NCI-H510A treated with DMSO at 0.1 percent for 48 hours (cell line): Measurements from ENCODE around the gene MPEG1.

Experiments used
- DNase-seq: peaks from one replicate; lab custom pipeline; 2025; lab: John Stamatoyannopoulos, UW

The MPEG1 gene

DNA sequence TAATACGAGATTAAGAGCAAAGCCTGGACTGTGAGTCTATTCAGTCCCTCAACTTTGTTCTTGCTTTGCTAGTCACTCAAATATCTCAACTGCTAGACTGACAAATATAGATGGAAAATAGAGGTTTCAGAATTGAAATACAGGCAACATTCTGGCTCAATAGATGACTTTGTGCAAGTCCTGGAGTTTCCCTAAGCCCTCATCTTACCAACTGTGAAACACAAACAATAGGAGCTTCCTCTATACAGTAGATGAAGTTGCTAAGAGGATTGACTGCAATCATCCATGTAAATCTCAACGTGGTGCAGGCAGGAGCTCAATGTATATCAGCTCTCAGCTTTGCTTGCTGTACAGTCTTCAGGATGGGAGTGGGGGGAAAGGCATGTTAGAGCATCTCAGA, 6.2 kb upstream of the MPEG1 start:
- DNase-seq = no peak

DNA sequence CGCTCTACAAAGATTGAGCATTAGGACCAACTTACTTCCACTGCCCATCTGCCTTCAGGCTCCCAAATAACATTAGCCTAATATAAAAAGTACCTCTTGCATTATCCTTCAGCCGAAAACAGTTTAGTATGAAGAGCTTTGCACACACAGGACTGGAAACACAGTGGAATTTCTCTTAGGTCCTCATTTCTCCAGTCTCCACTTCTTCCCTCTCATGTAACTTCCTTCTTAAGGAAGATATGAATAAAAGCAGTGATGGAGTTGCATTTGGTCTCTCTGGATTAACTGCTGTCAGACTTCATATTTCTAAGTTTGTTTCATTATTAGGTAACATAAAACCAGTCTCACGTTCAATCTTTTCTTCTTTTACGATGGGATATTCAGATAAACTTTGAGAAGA, 5.6 kb upstream of the MPEG1 start:
- no peak for DNase-seq

DNA sequence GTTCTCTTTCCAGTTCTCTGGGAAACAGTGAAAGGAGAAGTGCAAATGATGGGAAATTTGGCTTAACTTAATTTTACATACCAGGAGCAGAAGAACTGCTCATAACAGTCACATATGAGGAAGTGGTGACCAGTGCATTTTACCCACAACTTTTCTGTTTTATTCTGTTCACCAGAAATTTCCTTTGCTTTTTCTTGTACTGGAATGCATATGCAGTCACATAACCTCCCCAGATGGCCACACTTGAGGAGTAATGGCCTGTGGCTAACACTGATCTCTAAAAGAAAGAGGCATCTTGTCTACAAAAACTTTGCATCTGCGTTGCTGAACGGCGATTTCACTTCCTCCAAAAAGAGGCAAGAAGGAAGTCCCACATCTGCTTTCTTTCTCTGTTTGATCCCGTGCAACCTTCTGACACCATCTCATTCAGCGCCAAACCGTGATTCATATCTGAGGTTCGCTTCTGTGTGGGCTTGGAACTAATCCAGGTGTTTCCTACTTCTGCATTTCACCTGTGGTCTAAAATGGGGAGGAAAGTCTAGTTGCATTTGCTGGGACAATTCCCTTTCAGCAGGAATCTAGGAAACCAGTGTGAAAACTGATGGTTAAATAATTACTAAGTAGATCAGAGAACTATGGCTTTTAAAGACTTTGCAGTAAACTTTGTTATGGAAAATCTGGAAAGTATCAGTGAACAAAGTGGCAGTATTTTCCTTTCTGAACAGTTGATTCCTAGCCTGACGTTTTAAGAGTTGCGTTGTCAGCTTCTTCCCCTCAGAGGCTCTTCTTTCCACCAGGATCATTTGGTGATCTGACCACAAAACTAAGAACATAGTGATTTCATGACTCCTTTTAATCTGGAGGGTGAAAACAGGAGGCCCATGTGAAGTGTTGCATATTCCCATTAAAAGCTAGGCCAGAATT, 4.2 kb upstream of the MPEG1 start:
- no peak for DNase-seq

DNA sequence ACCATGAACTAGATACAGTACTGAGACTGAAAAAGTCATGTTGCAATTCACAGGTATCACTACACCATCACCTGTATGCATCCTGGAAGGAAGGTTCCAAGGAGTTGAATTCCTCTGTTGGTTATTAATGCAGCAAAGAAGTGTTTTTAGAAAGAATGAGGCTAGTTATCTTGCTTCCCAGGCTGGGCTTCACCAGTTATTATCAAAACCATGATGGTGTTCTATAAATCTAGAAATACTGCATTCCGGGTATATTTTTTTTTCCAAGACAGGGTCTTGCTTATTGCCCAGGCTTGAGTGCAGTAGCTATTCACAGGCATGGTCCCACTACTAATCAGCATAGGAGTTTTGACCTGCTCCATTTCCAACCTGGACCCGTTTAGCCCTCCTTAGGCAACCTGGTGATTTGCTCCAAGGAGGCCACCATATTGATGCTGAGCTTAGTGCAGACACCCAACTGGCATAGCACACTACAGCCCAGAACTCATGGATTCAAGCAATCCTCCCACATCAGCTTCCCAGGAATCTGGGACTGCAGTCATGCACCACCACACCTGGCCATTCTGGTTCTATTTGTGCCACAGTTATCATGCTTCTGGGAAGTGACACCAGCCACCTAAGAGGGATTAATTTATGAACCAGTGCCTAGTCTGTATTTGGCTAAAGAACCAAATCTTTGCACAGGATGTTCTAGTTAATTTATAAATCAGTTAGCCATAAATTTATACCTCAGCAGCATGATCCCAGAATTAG, 1.6 kb upstream of the MPEG1 start:
- no peak for DNase-seq

DNA sequence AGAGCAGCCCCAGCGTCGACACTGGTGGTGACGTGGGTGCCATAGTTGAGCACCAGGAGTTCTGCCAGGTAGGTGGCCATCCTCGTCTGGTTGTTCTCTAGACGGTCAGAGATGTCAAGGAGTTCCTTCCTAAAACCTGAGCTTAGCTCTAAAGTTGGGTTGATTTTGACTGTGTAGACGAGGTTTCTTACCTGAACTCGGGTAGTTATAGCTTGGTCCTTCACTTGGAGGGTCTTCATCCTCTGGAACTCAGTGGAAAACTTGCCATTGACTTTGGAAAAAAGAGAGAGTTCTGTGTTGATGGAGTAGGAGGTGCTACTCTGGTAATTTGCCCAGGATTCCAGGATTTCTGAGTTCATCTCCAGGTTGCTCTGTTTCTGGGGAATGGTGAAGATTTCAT, 505 bp downstream of the MPEG1 start:
- DNase-seq = no peak

DNA sequence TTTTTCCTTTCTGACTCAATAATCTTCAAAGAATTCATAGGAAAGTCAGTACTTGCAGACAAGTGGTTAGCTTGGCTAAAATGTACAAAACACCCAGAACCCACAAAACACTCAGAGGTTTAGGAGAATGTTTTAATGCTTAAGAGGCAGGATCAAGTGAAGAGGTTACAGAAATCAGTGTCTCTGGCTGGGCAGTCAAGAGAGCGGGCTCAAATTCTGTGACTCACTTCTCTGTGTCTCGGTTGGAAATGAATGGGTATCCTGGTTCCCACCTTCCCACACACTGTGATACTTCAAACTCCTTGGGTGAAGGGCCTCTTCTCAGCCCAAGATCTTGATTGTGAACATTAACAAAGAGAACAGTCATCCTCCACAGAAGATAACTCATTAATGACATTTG, 3.8 kb downstream of the MPEG1 start:
- DNase-seq = no peak

DNA sequence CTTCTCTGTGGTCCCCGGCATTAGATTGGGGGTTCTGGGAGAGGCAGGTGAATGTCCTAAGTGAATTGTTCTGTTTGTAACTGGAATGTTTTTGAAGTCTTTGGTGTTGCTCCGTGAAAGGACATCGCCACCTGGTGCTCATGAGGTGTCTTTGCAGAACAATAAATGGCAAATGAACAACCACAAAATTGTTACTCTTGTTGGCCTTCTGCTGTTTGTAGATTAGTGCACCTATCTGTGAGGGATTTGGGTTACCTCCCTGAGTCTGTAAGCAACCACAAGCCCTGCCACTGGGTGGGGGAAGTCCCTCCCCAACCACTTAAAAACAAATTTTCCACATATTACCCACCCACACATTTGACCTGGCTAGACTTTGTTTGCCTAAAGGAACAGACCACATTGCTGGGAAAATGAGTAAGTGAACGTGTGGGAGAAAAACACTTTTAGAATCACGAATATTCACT, 4.7 kb downstream of the MPEG1 start:
- peak; percentile 21 for DNase-seq

DNA sequence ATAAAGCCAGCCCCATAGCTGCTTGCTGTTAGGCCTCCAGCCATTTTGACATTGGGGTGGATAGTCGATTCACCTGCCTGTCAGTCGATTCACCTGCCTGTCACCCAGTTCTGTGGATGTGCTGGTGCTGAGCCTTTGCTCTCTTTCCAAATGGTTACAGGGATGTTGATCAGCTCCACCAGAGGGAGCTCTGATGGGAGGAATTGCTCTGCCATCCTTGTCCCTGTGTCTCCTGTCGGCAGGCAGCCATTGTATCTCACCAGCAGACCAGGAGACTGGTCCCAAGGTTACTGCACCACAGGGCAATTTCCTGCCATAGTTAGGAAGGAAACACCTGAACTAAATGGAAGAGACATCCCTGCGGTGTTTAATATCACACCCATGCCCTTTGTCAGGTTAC, 6.1 kb downstream of the MPEG1 start:
- DNase-seq = peak; percentile 0

DNA sequence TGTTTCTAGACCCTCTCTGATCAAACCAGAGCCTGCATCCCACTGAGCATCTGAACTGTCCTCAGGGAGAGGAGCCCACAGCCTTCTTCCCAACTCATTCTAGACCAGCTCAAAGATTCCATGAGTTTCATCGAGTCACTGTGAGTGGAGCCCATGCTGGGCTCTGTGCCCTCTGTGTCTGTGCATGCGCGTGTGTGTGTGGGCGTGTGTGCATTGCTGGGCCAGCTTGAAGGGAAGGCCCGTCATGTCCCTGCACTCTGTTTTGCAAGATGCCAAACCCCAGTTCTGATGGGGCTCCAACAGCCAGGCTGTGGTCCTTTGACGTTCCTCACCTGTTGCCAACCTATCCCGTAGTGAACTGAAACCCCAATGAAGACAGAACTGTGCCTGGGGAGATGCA, 7.1 kb downstream of the MPEG1 start:
- DNase-seq = no peak

DNA sequence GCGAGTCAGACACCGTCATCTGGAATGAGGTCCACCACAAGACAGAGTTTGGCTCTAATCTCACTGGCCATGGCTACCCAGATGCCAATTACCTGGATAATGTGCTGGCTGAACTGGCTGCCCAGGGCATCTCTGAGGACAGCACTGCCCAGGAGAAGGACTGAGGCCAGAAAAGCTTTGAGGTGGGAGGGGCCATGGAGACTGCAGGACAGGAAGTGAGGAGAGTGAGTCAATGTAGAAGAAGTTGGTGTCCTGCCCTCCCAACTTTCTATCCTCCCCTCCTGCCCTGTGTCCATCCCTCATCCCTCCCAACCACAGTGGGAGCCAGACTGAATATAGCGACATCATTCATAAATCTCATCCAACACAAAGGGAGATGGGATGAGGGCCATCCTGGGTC, 8.0 kb downstream of the MPEG1 start:
- DNase-seq = no peak

DNA sequence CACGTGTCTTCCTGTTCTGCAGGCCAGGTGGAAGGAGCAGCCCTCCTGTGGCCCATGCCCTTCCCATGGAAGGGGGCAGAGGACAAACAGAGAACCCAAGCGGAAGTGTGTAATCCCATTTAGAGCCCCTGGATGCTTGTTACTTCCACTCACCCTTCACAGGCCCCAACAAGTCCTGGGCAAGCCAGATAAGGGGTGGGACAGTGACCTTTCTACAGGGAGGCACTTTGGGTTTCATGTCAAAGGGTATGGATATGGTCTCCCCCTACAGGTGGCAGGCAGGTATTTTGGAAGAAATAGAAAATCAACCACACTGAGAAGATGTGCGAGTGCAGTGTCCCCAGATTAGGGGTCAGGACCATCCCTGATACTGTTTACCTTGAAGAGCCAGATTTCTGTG, 11.4 kb downstream of the MPEG1 start:
- no peak for DNase-seq

DNA sequence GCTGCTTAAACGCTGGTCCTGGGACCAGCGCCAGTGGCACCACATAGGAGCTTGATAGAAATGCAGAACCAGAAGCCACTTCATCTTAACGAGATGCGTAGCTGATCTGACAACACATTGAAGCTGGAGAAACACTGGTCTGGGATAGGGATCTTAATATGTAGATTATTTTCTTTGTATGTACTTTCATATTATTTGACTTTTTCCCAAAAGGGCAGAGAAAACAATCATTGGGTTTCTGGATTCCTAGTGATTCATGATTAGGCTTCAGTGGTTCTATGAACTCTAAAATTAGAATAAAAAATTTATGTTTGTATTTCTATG, 12.3 kb downstream of the MPEG1 start:
- DNase-seq = no peak

DNA sequence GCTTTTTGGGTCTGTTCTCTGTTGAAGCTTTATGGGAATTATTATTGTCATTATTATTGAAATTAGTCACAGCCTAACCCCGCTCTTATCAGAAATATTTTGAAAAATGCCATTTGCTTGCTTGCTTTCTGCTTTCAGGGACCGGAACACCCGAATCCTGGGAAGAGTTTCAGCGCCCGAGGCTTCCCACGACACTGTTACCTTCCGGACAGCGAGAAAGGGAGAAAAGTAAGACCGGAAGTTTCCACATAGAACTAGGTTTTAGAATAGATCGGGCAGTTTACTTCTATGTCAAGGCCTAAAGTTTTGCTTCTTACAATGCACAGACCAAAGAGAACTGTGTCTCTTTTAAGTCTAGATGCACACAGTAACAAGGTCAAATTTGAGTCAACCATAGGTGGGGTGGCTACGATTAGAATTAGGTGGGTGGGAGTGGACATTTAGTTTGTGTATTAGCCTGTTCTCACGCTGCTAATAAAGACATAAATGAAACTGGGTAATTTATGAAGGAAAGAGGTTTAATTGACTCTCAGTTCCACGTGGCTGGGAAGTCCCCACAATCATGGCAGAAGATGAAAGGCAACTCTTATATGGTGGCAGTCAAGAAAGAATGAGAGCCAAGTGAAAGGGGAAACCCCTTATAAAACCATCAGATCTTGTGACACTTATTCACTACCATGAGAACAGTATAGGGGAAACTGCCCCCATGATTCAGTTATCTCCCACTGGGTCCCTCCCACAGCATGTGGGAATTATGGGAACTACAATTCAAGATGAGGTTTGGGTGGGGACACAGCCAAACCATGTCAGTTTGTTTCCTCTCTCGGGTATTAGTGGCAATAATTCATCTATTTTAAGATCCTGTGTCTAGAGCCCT, 12.9 kb downstream of the MPEG1 start:
- no peak for DNase-seq

DNA sequence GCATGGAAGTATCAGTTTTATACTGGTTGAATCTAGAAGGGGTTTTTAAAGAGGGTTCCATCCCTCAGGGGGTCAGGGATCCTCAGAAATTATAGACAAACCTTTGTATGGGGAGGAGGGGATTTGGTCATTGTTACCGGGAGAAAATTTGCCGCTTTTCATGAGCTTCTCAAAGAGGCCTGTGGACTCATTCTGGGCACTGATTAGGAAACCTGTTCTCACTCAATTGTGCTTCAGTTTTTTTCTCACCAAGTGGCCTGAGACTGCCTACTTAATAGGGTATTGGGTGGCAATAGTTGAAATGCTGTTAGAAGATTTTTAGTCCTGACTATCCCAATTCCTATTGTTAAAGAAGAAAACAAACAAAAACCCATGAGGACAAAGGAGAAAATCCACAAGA, 14.0 kb downstream of the MPEG1 start:
- DNase-seq = no peak

DNA sequence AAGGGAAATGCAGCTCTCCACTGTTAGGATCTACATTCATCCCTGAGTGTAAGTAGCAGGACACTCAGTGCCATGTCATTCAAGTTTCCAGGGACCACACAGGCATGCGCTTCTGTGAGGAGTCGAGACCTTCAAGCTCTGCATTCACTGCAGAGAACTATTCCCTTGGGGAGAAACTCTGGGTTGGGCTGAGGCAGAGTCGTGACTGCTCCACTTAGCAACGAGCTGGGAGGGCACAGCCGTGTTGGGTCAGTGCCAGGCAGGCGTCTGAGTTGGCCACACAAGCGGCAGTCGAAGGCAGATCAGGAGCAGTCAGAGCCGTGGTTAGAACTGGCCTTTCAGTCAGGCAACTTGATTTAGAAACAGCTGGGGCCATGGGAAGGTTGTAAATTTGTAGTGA, 14.7 kb downstream of the MPEG1 start:
- no peak for DNase-seq

DNA sequence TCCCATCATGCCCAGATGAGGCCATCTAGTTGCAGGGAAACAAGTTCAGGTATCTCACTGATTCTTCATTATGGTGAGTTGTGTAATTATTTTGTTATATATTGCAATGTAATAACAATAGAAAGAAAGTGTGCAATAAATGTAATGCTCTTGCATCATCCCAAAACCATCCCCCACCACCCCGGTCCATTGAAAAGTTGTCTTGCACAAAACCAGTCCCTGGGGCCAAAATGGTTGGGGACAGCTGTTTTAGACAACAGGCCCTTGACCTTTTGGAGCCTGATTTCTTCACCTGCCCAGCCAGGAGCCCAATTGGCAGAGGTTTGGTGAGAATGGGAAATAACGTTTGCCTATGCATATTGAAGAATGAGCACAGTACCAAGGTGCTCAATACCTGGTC, 15.9 kb downstream of the MPEG1 start:
- no peak for DNase-seq

DNA sequence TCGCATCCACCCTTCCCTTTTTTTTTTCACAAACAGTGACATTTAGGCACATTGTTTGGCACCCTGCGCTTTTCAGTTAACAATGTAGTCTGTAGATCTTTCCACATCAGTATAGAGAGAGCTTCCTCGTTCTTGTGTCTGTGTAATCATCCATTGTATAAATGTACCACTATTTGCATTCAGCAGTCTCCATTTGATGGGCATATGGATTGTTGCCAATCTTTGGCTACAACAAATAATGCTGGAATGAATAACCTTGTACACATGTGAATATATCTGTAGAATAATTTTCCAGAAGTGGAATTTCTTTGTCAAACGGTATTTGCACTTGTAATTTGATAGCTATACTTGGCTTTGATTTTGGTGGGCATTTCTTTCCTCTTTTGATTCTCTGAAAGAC, 17.1 kb downstream of the MPEG1 start:
- no peak for DNase-seq

DNA sequence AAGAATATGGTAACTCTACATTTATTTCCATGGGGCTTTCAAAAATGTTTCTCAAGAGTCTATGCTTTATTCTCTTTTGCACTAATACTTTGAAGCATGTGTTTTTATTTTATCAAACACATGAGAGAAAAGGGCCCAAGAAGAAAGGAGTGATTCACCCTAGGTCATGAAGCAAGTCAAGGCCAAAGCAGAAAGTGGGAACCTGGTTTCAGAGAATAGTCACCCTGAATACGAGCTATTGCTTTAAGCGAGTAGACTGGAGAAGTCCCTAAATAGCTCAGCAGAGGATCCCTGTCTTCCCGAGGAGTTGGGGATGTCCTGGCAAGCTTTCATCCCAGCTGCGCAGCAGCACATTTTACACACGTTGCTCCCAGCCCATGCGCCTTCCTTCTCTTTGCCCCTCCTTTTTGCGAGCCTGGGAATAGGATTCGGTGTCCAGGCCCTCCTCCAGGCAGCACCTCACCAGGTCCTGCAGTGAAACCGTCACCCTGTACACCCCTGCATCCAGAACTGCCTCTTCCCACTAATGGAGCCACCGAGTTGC, 19.1 kb downstream of the MPEG1 start:
- DNase-seq = no peak

DNA sequence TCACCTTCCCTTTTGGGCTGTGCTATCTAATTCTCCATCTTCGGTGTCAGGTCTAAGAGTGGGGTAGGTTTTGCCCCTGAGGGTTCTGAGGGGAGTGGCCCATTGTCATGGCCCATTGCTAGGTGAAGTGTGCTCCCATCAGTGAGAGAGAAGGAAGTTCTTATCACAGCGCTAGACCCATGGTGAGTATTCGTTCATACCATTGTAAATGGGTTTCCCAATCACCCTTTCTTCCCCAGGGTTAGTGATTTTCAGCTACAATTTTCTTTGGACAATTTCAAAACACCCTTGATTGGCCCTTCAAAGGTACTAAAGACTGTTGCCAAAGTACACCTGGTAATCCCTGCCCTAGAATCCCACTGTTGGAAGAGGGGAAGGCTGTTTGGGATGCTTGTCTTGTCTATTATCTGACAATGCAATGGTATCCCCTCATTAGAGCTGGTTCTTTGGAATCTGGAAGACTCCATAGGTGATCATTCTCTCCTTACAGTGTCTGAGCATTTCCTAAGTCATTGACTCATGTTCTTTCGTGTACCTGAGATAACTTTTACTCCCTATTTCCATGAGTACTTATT, 20.2 kb downstream of the MPEG1 start:
- DNase-seq = no peak

DNA sequence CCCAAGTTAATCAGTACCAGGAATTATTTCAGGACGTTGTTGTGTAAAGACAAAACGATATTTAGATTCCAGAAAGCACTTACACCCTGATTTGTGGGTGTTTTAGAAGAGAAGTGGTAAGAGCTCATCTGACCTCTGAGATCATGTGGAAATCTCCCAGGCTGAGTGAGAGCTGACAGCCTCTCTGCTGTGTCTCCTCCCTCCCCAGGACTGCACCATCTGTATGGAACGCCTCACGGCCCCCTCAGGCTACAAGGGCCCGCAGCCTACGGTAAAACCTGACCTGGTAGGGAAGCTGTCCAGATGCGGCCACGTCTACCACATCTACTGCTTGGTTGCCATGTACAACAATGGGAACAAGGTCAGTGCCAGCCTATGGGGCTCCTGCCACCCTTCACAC, 20.8 kb downstream of the MPEG1 start:
- DNase-seq = no peak

DNA sequence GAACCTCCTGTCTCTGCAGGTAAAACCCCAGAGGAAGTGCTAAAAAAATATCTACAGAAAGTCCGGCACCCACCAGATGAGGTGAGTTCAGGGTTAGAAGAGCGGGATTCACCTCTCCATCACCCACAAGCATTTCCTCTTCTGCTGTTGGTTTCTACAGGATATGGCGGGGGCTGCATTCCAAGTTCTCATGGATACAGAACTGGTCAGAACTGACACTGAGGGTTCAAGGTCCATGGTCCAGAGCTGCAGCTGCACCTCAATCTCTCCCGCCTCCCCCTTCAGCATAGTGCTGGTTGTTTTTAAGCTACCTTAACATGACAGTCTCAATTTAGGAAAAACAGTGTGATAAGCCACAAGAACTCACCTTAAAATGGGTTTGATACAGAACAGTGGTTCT, 21.6 kb downstream of the MPEG1 start:
- no peak for DNase-seq

DNA sequence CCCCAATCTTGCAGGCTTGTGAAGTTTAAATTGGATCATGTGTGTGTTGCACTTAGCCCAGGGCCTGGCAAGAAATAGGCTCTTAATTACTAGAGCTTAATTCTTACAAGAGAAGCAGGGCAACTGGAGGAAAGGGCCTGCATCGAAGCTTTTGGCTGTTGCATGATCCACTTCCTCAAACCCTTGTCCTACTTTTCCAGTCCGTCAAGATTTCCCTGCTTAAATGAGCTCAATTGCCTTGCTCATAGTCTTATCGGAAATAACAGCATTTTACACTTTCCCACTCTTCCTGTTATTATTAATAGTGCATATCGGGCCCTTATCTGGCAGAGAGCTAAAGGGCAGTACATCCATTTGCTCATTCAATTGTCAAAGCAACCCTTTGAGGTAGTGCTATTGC, 22.7 kb downstream of the MPEG1 start:
- no peak for DNase-seq
